ENCODE measurements around the gene NUP188. TPM values are rescaled to one million over a fixed set of nuclear protein-coding genes. Genes with fewer than 3 reads are reported as not detected.

Gene NUP188
- total and polyA plus RNA-seq, 2 of the 13 experiments (the other 11 are each of a cell fraction or from before 2014, with no cell fraction given) = 28.0 to 38.5 TPM

DNA sequence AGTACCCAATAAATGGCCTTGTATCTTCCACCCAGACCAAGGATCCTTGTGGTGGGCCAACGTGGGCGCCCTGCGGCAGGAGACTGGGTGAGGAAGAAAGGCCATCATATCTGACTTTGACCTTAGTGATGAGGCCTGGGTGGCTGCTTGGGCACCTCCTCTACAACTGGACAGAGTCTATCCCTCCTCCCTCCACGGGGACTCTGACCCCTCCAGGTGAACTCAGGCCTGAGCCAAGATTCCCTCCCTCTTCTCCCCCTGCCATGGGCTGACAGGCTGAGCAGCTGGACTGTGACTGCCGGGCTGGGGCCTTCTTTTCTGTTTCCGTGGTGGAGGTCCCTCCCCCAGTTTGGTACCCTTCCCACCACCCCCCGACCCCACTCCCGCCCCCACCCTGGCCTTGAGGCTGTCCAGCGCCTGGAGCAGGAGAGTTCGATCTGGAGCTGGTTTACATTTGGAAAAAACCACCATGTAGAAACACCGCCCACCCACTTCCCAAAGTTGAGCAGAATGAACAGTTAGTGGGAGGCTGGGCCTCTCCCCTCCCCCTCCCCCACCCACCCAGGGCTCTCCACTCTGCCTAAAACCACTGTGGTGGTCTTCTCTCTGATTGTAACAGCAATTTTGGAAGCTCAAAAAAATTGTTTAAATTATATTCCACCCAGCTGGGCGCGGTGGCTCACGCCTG is 28.0 kb upstream of the NUP188 start (continued):
- TF ChIP-seq NONO (IDR thresholded peaks at IDR 0.05) = no peak
- 0 out of 2 replicates have a peak, but pooled peaks have one; percentile 41 for TF ChIP-seq NONO (CRISPR knock-in tag; conservative IDR thresholded peaks at IDR 0.05)
- no peak for TF ChIP-seq ZNF530 (CRISPR knock-in tag; IDR thresholded peaks at IDR 0.05; ENCODE audit: low read depth)
- 0 out of 2 replicates have a peak, but pooled peaks have one; percentile 48 for TF ChIP-seq SPEN (CRISPR knock-in tag; IDR thresholded peaks at IDR 0.05; ENCODE audit: low read depth)
- TF ChIP-seq FLYWCH1 (CRISPR knock-in tag; IDR thresholded peaks at IDR 0.05) = no peak
- no peak for TF ChIP-seq ZNF550 (CRISPR knock-in tag; IDR thresholded peaks at IDR 0.05; ENCODE audit: borderline replicate concordance)
- TF ChIP-seq ZNF17 (CRISPR knock-in tag; IDR thresholded peaks at IDR 0.05) = no peak
- no peak for TF ChIP-seq SAFB2 (CRISPR knock-in tag; IDR thresholded peaks at IDR 0.05; ENCODE audit: borderline replicate concordance, low read depth)
- TF ChIP-seq RARG (CRISPR knock-in tag; IDR thresholded peaks at IDR 0.05; ENCODE audit: low read depth) = no peak
- TF ChIP-seq, protein P1, sequence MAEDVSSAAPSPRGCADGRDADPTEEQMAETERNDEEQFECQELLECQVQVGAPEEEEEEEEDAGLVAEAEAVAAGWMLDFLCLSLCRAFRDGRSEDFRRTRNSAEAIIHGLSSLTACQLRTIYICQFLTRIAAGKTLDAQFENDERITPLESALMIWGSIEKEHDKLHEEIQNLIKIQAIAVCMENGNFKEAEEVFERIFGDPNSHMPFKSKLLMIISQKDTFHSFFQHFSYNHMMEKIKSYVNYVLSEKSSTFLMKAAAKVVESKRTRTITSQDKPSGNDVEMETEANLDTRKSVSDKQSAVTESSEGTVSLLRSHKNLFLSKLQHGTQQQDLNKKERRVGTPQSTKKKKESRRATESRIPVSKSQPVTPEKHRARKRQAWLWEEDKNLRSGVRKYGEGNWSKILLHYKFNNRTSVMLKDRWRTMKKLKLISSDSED (CRISPR knock-in tag; IDR thresholded peaks at IDR 0.05) = no peak
- TF ChIP-seq ASH2L (IDR thresholded peaks at IDR 0.05; ENCODE audit: insufficient read length, low read depth, low read length) = no peak
- TF ChIP-seq ZFAT (CRISPR knock-in tag; conservative IDR thresholded peaks at IDR 0.05) = no peak
- TF ChIP-seq ETV5 (CRISPR knock-in tag; IDR thresholded peaks at IDR 0.05; ENCODE audit: borderline replicate concordance) = peak; percentile 24; the same call in 1 of the 2 replicates
- 0 out of 2 replicates have a peak, but pooled peaks have one; percentile 17 for TF ChIP-seq SIX1 (CRISPR knock-in tag; IDR thresholded peaks at IDR 0.05; ENCODE audit: borderline replicate concordance)
- no peak for TF ChIP-seq NR3C1 (CRISPR knock-in tag; IDR thresholded peaks at IDR 0.05)
- TF ChIP-seq, protein P2, sequence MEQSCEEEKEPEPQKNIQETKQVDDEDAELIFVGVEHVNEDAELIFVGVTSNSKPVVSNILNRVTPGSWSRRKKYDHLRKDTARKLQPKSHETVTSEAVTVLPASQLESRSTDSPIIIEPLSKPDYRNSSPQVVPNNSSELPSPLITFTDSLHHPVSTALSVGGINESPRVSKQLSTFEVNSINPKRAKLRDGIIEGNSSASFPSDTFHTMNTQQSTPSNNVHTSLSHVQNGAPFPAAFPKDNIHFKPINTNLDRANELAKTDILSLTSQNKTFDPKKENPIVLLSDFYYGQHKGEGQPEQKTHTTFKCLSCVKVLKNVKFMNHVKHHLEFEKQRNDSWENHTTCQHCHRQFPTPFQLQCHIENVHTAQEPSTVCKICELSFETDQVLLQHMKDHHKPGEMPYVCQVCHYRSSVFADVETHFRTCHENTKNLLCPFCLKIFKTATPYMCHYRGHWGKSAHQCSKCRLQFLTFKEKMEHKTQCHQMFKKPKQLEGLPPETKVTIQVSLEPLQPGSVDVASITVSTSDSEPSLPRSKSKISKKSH (CRISPR knock-in tag; IDR thresholded peaks at IDR 0.05; ENCODE audit: borderline replicate concordance) = no peak
- TF ChIP-seq, protein P3, sequence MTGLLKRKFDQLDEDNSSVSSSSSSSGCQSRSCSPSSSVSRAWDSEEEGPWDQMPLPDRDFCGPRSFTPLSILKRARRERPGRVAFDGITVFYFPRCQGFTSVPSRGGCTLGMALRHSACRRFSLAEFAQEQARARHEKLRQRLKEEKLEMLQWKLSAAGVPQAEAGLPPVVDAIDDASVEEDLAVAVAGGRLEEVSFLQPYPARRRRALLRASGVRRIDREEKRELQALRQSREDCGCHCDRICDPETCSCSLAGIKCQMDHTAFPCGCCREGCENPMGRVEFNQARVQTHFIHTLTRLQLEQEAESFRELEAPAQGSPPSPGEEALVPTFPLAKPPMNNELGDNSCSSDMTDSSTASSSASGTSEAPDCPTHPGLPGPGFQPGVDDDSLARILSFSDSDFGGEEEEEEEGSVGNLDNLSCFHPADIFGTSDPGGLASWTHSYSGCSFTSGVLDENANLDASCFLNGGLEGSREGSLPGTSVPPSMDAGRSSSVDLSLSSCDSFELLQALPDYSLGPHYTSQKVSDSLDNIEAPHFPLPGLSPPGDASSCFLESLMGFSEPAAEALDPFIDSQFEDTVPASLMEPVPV (CRISPR knock-in tag; IDR thresholded peaks at IDR 0.05) = no peak
- TF ChIP-seq, protein P4, sequence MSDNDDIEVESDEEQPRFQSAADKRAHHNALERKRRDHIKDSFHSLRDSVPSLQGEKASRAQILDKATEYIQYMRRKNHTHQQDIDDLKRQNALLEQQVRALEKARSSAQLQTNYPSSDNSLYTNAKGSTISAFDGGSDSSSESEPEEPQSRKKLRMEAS (IDR thresholded peaks at IDR 0.05) = peak; percentile 34; the same call in 1 of the 2 replicates
- TF ChIP-seq, protein P5, sequence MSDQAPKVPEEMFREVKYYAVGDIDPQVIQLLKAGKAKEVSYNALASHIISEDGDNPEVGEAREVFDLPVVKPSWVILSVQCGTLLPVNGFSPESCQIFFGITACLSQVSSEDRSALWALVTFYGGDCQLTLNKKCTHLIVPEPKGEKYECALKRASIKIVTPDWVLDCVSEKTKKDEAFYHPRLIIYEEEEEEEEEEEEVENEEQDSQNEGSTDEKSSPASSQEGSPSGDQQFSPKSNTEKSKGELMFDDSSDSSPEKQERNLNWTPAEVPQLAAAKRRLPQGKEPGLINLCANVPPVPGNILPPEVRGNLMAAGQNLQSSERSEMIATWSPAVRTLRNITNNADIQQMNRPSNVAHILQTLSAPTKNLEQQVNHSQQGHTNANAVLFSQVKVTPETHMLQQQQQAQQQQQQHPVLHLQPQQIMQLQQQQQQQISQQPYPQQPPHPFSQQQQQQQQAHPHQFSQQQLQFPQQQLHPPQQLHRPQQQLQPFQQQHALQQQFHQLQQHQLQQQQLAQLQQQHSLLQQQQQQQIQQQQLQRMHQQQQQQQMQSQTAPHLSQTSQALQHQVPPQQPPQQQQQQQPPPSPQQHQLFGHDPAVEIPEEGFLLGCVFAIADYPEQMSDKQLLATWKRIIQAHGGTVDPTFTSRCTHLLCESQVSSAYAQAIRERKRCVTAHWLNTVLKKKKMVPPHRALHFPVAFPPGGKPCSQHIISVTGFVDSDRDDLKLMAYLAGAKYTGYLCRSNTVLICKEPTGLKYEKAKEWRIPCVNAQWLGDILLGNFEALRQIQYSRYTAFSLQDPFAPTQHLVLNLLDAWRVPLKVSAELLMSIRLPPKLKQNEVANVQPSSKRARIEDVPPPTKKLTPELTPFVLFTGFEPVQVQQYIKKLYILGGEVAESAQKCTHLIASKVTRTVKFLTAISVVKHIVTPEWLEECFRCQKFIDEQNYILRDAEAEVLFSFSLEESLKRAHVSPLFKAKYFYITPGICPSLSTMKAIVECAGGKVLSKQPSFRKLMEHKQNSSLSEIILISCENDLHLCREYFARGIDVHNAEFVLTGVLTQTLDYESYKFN (CRISPR knock-in tag; conservative IDR thresholded peaks at IDR 0.05) = peak; percentile 59
- TF ChIP-seq ZNF205 (CRISPR knock-in tag; IDR thresholded peaks at IDR 0.05) = no peak
- TF ChIP-seq ZNF10 (CRISPR knock-in tag; IDR thresholded peaks at IDR 0.05; ENCODE audit: borderline replicate concordance, low read depth) = no peak
- no peak for TF ChIP-seq ZNF354B (CRISPR knock-in tag; IDR thresholded peaks at IDR 0.05)

Data from HepG2 (cell line).